ENCODE measurements around the gene AP1B1.

- TF ChIP-seq EZH2 (IDR thresholded peaks at IDR 0.05; ENCODE audit: low read length) (no peak), CTCF (optimal IDR thresholded peaks at IDR 0.05 in 1 of 3, IDR thresholded peaks at IDR 0.05 in 1 of 3, conservative IDR thresholded peaks at IDR 0.05 in 1 of 3; ENCODE audit: extremely low read depth in 1 of 3, insufficient read depth in 2 of 3, low read length in 3 of 3) (peak; percentile 42 to 66 (median 49))
These were observed 28.9 kb downstream of the AP1B1 start for GRCh38 chr22:29359469-29359868.

All from keratinocyte (primary cell).